GM12875 (cell line): Measurements from ENCODE around the gene CFAP46.

ENCODE experiments used
- H3K4me3 ChIP-seq: one replicate; pipeline ENCODE4 v1.5.1; 2011; ENCODE audit warnings: low read depth, low read length, control low read depth
- TF ChIP-seq, protein P1 (sequence below): IDR thresholded peaks from 2 replicates; pipeline ENCODE4 v1.5.1; 2011; ENCODE audit warnings: low read depth, mild to moderate bottlenecking, control low read depth, inconsistent platforms, low read length, moderate library complexity, borderline replicate concordance; ENCODE audit not compliant: insufficient read depth

The CFAP46 gene

DNA sequence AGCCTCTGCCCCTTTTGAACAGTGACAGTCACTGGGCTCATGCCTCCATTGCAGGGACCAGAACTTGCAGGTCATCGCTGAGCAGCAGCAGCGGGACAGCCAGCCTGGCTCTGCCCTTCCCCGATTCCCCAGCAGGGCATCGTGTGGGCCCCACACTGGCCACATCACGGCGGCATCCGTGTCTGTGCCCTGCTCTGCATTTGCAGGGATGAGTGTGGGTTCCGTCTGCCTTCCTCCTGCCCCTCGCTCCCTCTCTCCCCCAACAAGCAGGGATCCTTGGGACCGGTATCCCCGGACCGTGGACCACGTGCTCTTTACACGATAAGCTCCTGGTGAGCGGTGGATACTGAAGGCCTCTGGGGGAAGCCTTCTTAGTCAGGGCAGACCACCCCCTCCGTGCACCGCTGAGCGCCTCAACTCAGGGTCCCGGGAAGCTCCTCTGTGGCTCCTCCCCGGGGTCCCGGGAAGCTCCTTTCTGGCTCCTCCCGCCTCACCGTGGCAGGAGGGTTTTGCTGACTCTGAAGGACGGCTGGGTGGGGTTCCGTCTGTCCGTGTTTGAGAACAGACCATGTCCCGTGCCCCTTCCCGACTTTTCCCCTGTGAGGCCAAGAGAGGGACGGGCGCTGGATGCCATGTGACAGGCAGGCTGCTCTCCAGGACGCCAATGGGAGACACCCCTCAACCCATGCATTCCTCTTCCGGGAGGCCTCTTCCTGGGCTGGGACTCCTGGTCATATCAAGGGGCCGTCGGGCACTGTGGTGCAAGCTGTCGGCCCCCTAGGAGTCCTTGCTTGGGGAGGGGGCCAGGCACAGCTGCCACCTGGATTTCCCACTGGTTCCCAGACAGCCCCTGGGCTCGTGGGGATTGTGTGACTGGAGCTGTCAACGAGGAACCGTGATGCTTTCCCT, 132.9 kb downstream of the CFAP46 start:
- no peak overlapping the region for H3K4me3 ChIP-seq
- TF ChIP-seq, protein P1, sequence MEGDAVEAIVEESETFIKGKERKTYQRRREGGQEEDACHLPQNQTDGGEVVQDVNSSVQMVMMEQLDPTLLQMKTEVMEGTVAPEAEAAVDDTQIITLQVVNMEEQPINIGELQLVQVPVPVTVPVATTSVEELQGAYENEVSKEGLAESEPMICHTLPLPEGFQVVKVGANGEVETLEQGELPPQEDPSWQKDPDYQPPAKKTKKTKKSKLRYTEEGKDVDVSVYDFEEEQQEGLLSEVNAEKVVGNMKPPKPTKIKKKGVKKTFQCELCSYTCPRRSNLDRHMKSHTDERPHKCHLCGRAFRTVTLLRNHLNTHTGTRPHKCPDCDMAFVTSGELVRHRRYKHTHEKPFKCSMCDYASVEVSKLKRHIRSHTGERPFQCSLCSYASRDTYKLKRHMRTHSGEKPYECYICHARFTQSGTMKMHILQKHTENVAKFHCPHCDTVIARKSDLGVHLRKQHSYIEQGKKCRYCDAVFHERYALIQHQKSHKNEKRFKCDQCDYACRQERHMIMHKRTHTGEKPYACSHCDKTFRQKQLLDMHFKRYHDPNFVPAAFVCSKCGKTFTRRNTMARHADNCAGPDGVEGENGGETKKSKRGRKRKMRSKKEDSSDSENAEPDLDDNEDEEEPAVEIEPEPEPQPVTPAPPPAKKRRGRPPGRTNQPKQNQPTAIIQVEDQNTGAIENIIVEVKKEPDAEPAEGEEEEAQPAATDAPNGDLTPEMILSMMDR, result no peak

DNA sequence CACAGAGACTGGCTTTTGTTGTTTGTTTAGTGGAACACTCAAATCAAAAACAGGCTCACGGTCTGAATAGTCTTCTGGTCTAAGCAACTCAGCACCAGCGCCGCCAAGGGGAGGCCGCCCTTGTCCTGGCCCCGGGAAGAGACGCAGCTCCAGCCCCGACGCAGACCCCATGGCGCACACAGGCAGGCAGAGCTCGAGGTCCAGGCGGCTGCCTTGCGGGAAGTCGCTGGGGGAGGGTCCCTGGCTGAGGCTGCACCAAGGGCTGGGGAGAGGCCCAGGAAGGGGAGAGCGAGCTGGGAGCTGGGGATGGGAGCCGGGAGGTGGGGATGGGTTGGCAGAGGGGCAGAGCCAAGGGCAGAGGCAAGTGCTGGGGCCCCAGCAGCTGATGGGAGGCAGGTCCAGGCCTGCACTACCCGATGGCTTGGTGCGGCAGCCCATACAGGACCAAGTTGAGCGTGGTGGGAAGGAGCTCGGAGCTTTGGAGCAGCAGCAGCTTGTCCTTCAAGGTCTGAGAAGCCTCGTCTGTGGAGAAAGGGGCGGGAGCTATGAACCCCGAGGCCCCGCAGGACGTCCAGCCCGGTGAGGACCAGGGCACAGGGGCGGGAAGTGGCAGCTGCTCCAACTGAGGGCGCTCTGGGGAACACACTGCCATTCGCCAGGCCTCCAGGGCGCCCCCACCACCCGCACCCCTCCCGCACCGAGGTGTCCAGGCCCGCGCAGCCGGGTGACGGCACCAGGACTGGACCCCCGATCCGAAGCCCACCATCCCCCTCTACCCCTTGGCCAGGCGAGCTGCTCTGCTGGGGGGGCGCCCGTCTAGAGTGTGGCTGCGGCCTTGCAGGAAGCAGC, 133.8 kb downstream of the CFAP46 start:
- H3K4me3 ChIP-seq, result no peak overlapping the region
- TF ChIP-seq, protein P1, result no peak

DNA sequence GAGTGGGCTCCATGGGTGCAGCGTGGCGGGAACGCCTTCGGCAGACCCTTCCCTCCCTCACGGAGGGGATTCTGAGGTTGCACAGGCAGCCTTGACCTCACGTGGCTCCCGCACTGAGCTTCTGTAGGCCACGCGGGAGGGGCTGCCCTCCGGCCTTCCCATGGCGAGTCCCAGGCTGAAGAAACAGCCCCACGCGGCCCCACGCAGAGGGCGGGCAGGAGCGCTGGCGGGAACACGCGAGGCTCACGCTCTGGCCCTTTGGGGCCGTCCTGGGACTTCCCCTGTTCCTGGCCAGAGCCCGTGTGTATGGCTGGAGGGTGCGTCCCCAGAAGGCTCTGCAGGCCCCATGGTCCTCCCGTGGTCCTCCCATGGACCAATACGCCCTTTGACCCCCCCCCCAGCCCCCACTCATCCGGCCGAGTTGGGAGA, 134.7 kb downstream of the CFAP46 start:
- TF ChIP-seq, protein P1, result no peak
- H3K4me3 ChIP-seq, result no peak overlapping the region

DNA sequence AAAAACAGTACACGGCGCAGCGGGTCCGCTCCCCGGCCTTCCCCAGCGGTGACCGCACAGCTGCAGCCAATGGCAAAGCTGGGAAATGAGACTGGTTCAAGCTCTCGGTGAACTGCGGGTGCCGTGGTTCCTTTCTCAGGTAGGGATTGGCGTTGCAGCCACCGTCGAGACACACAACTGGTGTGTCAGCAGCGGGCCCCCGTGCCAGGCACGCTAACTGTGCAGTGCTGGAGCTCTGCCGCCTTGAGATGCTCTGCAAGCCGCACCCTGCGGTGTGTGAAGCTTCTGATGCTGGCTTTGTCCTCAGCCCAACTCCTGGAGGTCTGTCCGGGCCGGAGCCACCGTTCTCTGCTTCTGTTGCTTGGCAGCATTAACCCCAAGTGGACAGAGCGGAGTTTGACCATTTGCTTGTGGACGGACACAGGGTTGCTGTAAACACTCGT, 135.8 kb downstream of the CFAP46 start:
- TF ChIP-seq, protein P1, result no peak
- no peak overlapping the region for H3K4me3 ChIP-seq

DNA sequence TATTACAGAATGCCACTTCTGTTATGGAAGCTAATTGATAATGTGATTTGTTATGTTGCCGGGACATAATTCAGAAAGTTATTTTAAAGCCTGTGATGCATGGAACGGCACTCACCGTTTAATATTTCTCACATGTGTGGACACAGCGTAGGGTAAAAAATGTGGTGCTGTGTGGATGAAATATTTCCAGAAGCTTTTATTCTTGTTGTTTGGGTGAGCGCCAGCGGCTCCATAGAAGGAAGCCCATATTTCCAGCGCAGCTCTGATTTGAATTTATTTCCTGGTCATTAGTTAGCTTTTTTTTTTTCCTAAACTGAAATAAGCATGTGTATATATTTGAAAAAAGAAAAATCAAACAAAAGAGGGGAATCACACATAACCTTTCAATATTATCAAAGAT, 136.3 kb downstream of the CFAP46 start:
- TF ChIP-seq, protein P1, result no peak
- no peak overlapping the region for H3K4me3 ChIP-seq

DNA sequence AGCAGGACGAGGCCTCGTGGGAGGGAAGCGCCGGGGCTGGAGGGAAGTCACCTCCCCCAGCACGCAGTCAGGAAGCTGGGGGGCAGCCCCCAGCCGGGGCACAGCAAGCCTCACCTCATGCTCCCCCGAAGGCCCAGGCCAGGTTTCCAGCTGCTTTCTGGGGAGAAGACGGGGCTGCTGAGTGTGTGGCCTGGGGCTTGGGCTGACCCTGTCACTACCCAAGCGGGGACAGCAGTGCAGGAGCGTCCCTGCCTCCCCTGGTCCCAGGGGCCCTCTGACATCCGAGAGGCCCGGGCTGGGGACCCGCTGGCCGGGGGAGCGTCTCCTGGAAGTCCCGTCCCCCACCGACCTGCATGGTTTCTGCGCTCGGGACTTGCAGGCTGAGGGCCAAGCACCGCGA, 136.8 kb downstream of the CFAP46 start:
- H3K4me3 ChIP-seq, result no peak overlapping the region
- TF ChIP-seq, protein P1, result no peak
